HCT116 (cell line): Measurements from ENCODE around the gene XPO1.

Experiments used
- JUND ChIP-seq: IDR thresholded peaks from 2 replicates; pipeline ENCODE4 v1.6.1; 2012
- POLR2AphosphoS5 ChIP-seq: IDR thresholded peaks from 2 replicates; pipeline ENCODE4 v1.6.1; 2011; ENCODE audit warnings: mild to moderate bottlenecking, low read depth, low read length, moderate library complexity
- RAD21 ChIP-seq: IDR thresholded peaks from 2 replicates; pipeline ENCODE4 v1.6.1; 2012; ENCODE audit warnings: low read depth, mild to moderate bottlenecking
- YY1 ChIP-seq: IDR thresholded peaks from 2 replicates; pipeline ENCODE4 v1.6.1; 2011; ENCODE audit warnings: low read length, low read depth, moderate library complexity, mild to moderate bottlenecking; ENCODE audit not compliant: insufficient replicate concordance; ENCODE audit errors: extremely low read depth
- TF ChIP-seq, protein P1 (sequence below), 3 experiments: fragments of 200-600 bp in 1 of 3; sonication (generic) in 1 of 3; IDR thresholded peaks in 2 of 3; conservative IDR thresholded peaks in 1 of 3; 2 replicates each; pipeline ENCODE4 v1.5.1; 2012 to 2017; ENCODE audit warnings: low read depth in 2 of 3, low read length in 2 of 3, antibody characterized with exemption in 1 of 3, borderline replicate concordance in 1 of 3, control low read depth in 1 of 3, mild to moderate bottlenecking in 1 of 3, mixed read lengths in 1 of 3, mixed run types in 1 of 3, moderate library complexity in 1 of 3; ENCODE audit not compliant: insufficient read depth in 1 of 3

DNA sequence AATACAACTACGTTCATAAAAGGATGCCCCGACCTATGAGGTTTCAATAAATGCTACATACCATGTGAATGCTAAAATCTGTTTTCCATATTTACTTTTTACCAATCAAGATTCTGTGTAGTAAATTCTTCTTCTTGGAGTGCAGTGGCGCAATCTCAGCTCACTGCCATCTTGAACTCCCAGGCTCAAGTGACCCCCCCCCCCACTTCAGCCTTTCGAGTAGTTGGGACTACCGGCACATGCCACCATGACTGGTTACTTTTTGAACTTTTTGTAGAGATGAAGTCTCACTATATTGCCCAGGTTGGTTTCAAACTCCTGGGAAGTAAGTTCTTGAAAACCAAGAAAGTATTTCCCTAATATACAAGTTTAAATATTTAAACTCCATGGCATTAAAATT lies 52.9 kb downstream of the XPO1 start:
- TF ChIP-seq, protein P1, sequence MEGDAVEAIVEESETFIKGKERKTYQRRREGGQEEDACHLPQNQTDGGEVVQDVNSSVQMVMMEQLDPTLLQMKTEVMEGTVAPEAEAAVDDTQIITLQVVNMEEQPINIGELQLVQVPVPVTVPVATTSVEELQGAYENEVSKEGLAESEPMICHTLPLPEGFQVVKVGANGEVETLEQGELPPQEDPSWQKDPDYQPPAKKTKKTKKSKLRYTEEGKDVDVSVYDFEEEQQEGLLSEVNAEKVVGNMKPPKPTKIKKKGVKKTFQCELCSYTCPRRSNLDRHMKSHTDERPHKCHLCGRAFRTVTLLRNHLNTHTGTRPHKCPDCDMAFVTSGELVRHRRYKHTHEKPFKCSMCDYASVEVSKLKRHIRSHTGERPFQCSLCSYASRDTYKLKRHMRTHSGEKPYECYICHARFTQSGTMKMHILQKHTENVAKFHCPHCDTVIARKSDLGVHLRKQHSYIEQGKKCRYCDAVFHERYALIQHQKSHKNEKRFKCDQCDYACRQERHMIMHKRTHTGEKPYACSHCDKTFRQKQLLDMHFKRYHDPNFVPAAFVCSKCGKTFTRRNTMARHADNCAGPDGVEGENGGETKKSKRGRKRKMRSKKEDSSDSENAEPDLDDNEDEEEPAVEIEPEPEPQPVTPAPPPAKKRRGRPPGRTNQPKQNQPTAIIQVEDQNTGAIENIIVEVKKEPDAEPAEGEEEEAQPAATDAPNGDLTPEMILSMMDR (IDR thresholded peaks at IDR 0.05 in 2 of 3, conservative IDR thresholded peaks at IDR 0.05 in 1 of 3; ENCODE audit: borderline replicate concordance in 1 of 3, insufficient read depth in 1 of 3, low read depth in 2 of 3, low read length in 2 of 3), result no peak
- TF ChIP-seq YY1 (no peak), JUND (no peak), POLR2AphosphoS5 (no peak), RAD21 (no peak)
